HepG2 (cell line): ENCODE data around the gene CACNA2D3. TPM values are rescaled to one million over a fixed set of nuclear protein-coding genes. Genes with fewer than 3 reads are reported as not detected.

ENCODE experiments used
- ATAC-seq: fragments of 200-7000 bp; cut with Tn5 transposase; 3 replicates; pipeline ENCODE4 v1.9.1; 2020; ENCODE audit warnings: mild to moderate bottlenecking, moderate library complexity
- BruUV-seq: library from RNA; stranded (reverse); fragments of 400-500 nt; replicated peaks from 2 replicates; lab custom pipeline; 2021; lab: Mats Ljungman, UMichigan
- CTCF ChIA-PET: fragments of 300-600 bp; formaldehyde crosslinking; extraction: SDS; loops from one replicate; lab custom pipeline; 2021; ENCODE audit warnings: low total read pairs, inconsistent platforms, low intra/inter-chr PET ratio; lab: Yijun Ruan, JAX
- POLR2A ChIA-PET: fragments of 350-600 bp; sonication (Branson Sonifier 250); formaldehyde crosslinking; loops from one replicate; lab custom pipeline; 2020; ENCODE audit warnings: antibody characterized with exemption, inconsistent platforms; lab: Yijun Ruan, JAX
- DNase-seq: peaks from one replicate; pipeline ENCODE4 v3.0.0-alpha.2; 2015; ENCODE audit warnings: low spot score
- FAIRE-seq: peaks from 3 replicates; lab custom pipeline; 2011; peaks lifted over from hg19 to GRCh38; lab: Jason Lieb, UNC
- H2AFZ ChIP-seq: one replicate; pipeline ENCODE4 v1.6.1; 2011; ENCODE audit warnings: low read length, inconsistent platforms
- H3K27ac ChIP-seq: fragments of 300-600 bp; 3 replicates; pipeline ENCODE4 v1.8.0; 2011; ENCODE audit warnings: mixed run types, mild to moderate bottlenecking, mixed read lengths, low read length, inconsistent platforms; ENCODE audit not compliant: insufficient read depth; ENCODE audit errors: extremely low read length
- H3K27me3 ChIP-seq, 2 experiments: fragments of 200-600 bp in 1 of 2; 2 replicates in 1 of 2; 3 replicates in 1 of 2; pipeline versions ENCODE4 v1.6.0 to v1.8.0; 2011; ENCODE audit warnings: low read length in 2 of 2, mild to moderate bottlenecking in 2 of 2, moderate library complexity in 2 of 2, inconsistent platforms in 1 of 2; ENCODE audit not compliant: insufficient read depth in 2 of 2, control insufficient read depth in 1 of 2
- H3K36me3 ChIP-seq, 2 experiments: fragments of 200-600 bp in 1 of 2; replicated peaks in 1 of 2; 2 replicates in 1 of 2; 3 replicates in 1 of 2; pipeline versions ENCODE4 v1.5.1 to v1.8.0; 2011; ENCODE audit warnings: low read length in 2 of 2, inconsistent platforms in 1 of 2; ENCODE audit not compliant: insufficient read depth in 2 of 2, control insufficient read depth in 1 of 2
- H3K4me1 ChIP-seq: 2 replicates; pipeline ENCODE4 v1.5.1; 2012; ENCODE audit warnings: low read length, inconsistent platforms; ENCODE audit not compliant: insufficient read depth
- H3K4me2 ChIP-seq: 2 replicates; pipeline ENCODE4 v1.6.0; 2011; ENCODE audit warnings: low read depth, low read length, inconsistent platforms
- H3K4me3 ChIP-seq, 3 experiments: fragments of 200-600 bp in 1 of 3; sonication (generic), shearing (Covaris generic) in 1 of 3; replicated peaks in 1 of 3; 2 replicates each; pipeline ENCODE4 v1.5.1; 2011 to 2016; ENCODE audit warnings: low read length in 3 of 3, inconsistent platforms in 2 of 3, low read depth in 2 of 3, mild to moderate bottlenecking in 2 of 3, control low read depth in 1 of 3, mixed read lengths in 1 of 3; ENCODE audit not compliant: insufficient read depth in 1 of 3
- H3K79me2 ChIP-seq: one replicate; pipeline ENCODE4 v1.6.1; 2011; ENCODE audit warnings: low read length, inconsistent platforms; ENCODE audit not compliant: insufficient read depth
- H3K9ac ChIP-seq: 2 replicates; pipeline ENCODE4 v1.6.0; 2011; ENCODE audit warnings: mild to moderate bottlenecking, low read depth, low read length, inconsistent platforms; ENCODE audit not compliant: insufficient read depth
- H3K9me3 ChIP-seq: 2 replicates; pipeline ENCODE4 v1.5.1; 2012; ENCODE audit warnings: mild to moderate bottlenecking, low read length
- H4K20me1 ChIP-seq: 2 replicates; pipeline ENCODE4 v1.6.0; 2011; ENCODE audit warnings: inconsistent platforms, mild to moderate bottlenecking, low read length, moderate library complexity; ENCODE audit not compliant: insufficient read depth
- BORCS8-MEF2B ChIP-seq: sonication (generic); formaldehyde crosslinking; IDR thresholded peaks from 2 replicates; pipeline ENCODE4 v1.8.0; 2022; ENCODE audit warnings: mild to moderate bottlenecking, missing genetic modification reagents
- HNRNPH1 ChIP-seq: fragments of 200-400 bp; formaldehyde crosslinking; optimal IDR thresholded peaks from 2 replicates; pipeline ENCODE3; 2017; ENCODE audit warnings: mild to moderate bottlenecking, low read depth, low read length
- IKZF4 ChIP-seq: sonication (generic); formaldehyde crosslinking; IDR thresholded peaks from 2 replicates; pipeline ENCODE4 v1.5.1; 2020; ENCODE audit warnings: borderline replicate concordance, mild to moderate bottlenecking, low read depth, missing genetic modification reagents; ENCODE audit errors: not compliant biosample characterization
- IRF2 ChIP-seq: IDR thresholded peaks from 2 replicates; pipeline ENCODE4 v1.6.1; 2018; ENCODE audit warnings: missing genetic modification reagents, missing compliant biosample characterization
- TEAD3 ChIP-seq: optimal IDR thresholded peaks from 2 replicates; pipeline ENCODE3; 2016; ENCODE audit warnings: borderline replicate concordance
- ZGPAT ChIP-seq: IDR thresholded peaks from 2 replicates; pipeline ENCODE4 v1.6.1; 2016; ENCODE audit warnings: mild to moderate bottlenecking
- ZNF326 ChIP-seq: sonication (generic); formaldehyde crosslinking; IDR thresholded peaks from 2 replicates; pipeline ENCODE4 v1.4.0; 2020; ENCODE audit warnings: missing genetic modification reagents, borderline replicate concordance
- ZNF382 ChIP-seq: sonication (generic); formaldehyde crosslinking; IDR thresholded peaks from 2 replicates; pipeline ENCODE4 v1.5.0; 2020; ENCODE audit warnings: missing genetic modification reagents, mild to moderate bottlenecking, borderline replicate concordance
- ZNF629 ChIP-seq: sonication (generic); formaldehyde crosslinking; conservative IDR thresholded peaks from 2 replicates; pipeline ENCODE4 v1.5.0; 2020; ENCODE audit warnings: missing genetic modification reagents
- WGBS: methylation state at CpG from one replicate; pipeline ENCODE4 v1.1.6; 2017; ENCODE audit warnings: low lambda C conversion rate; 5-methylcytosine and 5-hydroxymethylcytosine counted together
- in situ Hi-C: cut with HindIII; loops from 2 replicates; pipeline ENCODE4 v1.10.0; 2017; ENCODE audit warnings: low pct_unique_long_range_greater_than_20kb; ENCODE audit not compliant: extremely low pct_ligation_motif_present
- intact Hi-C: fragments of 100-400 bp; cut with micrococcal nuclease; formaldehyde crosslinking; loops from one replicate; pipeline ENCODE4 v1.10.0; 2022; ENCODE audit not compliant: unreplicated experiment
- polyA plus RNA-seq, 8 experiments: library from polyadenylated mRNA; depleted of rRNA in 3 of 8; stranded (reverse) in 7 of 8; unstranded in 1 of 8; fragments of >200 nt; fragmentation: Illumina TruSeq in 4 of 8; extraction: Trizol in 4 of 8; gene quantifications; 2 replicates each; pipeline versions ENCODE4 v1.2.1 to v1.2.3, GENCODE V29; 2011 to 2016; ENCODE audit warnings: low read depth in 4 of 8, missing spikeins in 1 of 8, mixed read lengths in 1 of 8; ENCODE audit not compliant: insufficient read depth in 1 of 8
- total RNA-seq, 5 experiments: library from RNA; depleted of rRNA; stranded (reverse); fragments of >200 nt; fragmentation: Illumina TruSeq; extraction: Trizol; gene quantifications; 2 replicates each; pipeline ENCODE4 v1.2.3, GENCODE V29; 2016; ENCODE audit warnings: low read depth in 1 of 5
- TF ChIP-seq, protein P1 (sequence below): sonication (generic); formaldehyde crosslinking; IDR thresholded peaks from 2 replicates; pipeline ENCODE4 v1.5.0; 2020; ENCODE audit warnings: mild to moderate bottlenecking, missing genetic modification reagents, borderline replicate concordance
- TF ChIP-seq, protein P2 (sequence below): sonication (generic); formaldehyde crosslinking; IDR thresholded peaks from 2 replicates; pipeline ENCODE4 v1.5.0; 2020; ENCODE audit warnings: mild to moderate bottlenecking, missing genetic modification reagents, borderline replicate concordance

The CACNA2D3 gene
- total and polyA plus RNA-seq, 2 of the 13 experiments (the other 11 are each of a cell fraction or from before 2014, with no cell fraction given), result not detected

- H3K79me2 ChIP-seq, result no peaks in the 10 kb centered on the region
- CTCF ChIA-PET, result no interaction called here
- H3K36me3 ChIP-seq, result no peaks in the 10 kb centered on the region
- H3K4me3 ChIP-seq, result no peak overlapping the region
- no peaks in the 10 kb centered on the region; a peak in 1 of 5 replicates for H3K27me3 ChIP-seq
- H2AFZ ChIP-seq, result no peak overlapping the region
- no peaks in the 10 kb centered on the region for H4K20me1 ChIP-seq
- H3K27ac ChIP-seq, result no peak overlapping the region
- intact Hi-C loops, result no loop called here
- no TSS peak for BruUV-seq
- DNase-seq, result no peak
- no peak for TF ChIP-seq ZNF326 (CRISPR knock-in tag)
- TF ChIP-seq TEAD3 (CRISPR knock-in tag), result no peak
- TF ChIP-seq HNRNPH1, result no peak
- no peaks in the 10 kb centered on the region for H3K4me1 ChIP-seq
- no peak overlapping the region for H3K9ac ChIP-seq
- in situ Hi-C loops, result no loop called here
- ATAC-seq, result no peak
- 0 out of 2 replicates have a peak, but pooled peaks cover 4% of the 10 kb centered on the region for H3K9me3 ChIP-seq
- H3K4me2 ChIP-seq, result no peak overlapping the region
- no peak for FAIRE-seq
- POLR2A ChIA-PET, result no interaction called here
These were observed 633.4 kb downstream of the CACNA2D3 start for GRCh38 chr3:54755756-54756155.

DNA sequence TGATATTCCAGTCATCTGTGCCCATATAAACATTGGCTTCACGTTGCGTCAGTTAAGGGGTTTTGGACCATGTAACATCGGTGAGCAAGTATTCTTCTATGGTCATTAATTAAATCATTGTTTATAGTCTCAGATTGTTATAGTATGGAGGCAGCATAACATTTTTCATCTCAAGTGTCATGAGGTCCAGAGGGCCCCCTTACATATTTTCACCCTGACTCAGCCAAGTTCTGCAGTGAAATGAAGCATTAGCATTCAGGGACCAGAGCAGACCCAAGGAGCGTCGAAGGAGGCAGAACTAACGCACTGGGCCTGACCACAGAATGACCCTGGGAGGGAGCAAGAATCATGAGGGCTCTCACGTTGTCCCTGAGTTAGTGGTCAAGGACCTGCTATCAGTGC, 634.0 kb downstream of the CACNA2D3 start:
- BruUV-seq, result no TSS peak
- no peak for DNase-seq
- no peak for ATAC-seq
- no peak overlapping the region for H3K4me3 ChIP-seq
- no peak overlapping the region for H3K27ac ChIP-seq
- no peak overlapping the region for H3K9ac ChIP-seq
- 33% methylated on average over 7 of the region's 7 CpGs for WGBS
- CTCF ChIA-PET, result no interaction called here
- in situ Hi-C loops, result no loop called here
- H2AFZ ChIP-seq, result no peak overlapping the region
- H3K9me3 ChIP-seq, result 0 out of 2 replicates have a peak, but pooled peaks cover 4% of the 10 kb centered on the region
- no peak for FAIRE-seq
- H4K20me1 ChIP-seq, result no peaks in the 10 kb centered on the region
- no peaks in the 10 kb centered on the region; a peak in 1 of 5 replicates for H3K27me3 ChIP-seq
- H3K36me3 ChIP-seq, result no peaks in the 10 kb centered on the region
- POLR2A ChIA-PET, result no interaction called here
- no peaks in the 10 kb centered on the region for H3K4me1 ChIP-seq
- H3K79me2 ChIP-seq, result no peaks in the 10 kb centered on the region
- H3K4me2 ChIP-seq, result no peak overlapping the region
- intact Hi-C loops, result no loop called here
- TF ChIP-seq IRF2 (CRISPR knock-in tag) (no peak), ZNF629 (CRISPR knock-in tag) (no peak), ZNF382 (no peak), IKZF4 (CRISPR knock-in tag) (no peak), ZNF326 (CRISPR knock-in tag) (no peak), BORCS8-MEF2B (CRISPR knock-in tag) (no peak), ZGPAT (CRISPR knock-in tag) (no peak)
- TF ChIP-seq, protein P1, sequence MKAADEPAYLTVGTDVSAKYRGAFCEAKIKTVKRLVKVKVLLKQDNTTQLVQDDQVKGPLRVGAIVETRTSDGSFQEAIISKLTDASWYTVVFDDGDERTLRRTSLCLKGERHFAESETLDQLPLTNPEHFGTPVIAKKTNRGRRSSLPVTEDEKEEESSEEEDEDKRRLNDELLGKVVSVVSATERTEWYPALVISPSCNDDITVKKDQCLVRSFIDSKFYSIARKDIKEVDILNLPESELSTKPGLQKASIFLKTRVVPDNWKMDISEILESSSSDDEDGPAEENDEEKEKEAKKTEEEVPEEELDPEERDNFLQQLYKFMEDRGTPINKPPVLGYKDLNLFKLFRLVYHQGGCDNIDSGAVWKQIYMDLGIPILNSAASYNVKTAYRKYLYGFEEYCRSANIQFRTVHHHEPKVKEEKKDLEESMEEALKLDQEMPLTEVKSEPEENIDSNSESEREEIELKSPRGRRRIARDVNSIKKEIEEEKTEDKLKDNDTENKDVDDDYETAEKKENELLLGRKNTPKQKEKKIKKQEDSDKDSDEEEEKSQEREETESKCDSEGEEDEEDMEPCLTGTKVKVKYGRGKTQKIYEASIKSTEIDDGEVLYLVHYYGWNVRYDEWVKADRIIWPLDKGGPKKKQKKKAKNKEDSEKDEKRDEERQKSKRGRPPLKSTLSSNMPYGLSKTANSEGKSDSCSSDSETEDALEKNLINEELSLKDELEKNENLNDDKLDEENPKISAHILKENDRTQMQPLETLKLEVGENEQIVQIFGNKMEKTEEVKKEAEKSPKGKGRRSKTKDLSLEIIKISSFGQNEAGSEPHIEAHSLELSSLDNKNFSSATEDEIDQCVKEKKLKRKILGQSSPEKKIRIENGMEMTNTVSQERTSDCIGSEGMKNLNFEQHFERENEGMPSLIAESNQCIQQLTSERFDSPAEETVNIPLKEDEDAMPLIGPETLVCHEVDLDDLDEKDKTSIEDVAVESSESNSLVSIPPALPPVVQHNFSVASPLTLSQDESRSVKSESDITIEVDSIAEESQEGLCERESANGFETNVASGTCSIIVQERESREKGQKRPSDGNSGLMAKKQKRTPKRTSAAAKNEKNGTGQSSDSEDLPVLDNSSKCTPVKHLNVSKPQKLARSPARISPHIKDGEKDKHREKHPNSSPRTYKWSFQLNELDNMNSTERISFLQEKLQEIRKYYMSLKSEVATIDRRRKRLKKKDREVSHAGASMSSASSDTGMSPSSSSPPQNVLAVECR, result no peak
- TF ChIP-seq, protein P2, sequence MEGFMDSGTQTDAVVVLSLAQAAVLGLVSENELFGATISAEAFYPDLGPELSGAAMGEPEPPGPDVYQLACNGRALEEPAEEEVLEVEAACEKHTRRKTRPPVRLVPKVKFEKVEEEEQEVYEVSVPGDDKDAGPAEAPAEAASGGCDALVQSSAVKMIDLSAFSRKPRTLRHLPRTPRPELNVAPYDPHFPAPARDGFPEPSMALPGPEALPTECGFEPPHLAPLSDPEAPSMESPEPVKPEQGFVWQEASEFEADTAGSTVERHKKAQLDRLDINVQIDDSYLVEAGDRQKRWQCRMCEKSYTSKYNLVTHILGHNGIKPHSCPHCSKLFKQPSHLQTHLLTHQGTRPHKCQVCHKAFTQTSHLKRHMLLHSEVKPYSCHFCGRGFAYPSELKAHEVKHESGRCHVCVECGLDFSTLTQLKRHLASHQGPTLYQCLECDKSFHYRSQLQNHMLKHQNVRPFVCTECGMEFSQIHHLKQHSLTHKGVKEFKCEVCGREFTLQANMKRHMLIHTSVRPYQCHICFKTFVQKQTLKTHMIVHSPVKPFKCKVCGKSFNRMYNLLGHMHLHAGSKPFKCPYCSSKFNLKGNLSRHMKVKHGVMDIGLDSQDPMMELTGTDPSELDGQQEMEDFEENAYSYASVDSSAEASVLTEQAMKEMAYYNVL (CRISPR knock-in tag), result no peak
